Lower leg skin (tissue), 4 donors: ENCODE results near the gene GATA2. TPM values are rescaled to one million over a fixed set of nuclear protein-coding genes. Genes with fewer than 3 reads are reported as not detected.

Source experiments
- DNase-seq, 2 donors: peaks; one replicate each; pipeline ENCODE4 v3.0.0-alpha.2; 2019; ENCODE audit warnings: low spot score in 2 of 2
- H3K4me3 ChIP-seq: fragments of 200-600 bp; sonication (generic); 2 replicates; pipeline ENCODE4 v1.5.1; 2017; ENCODE audit warnings: mild to moderate bottlenecking, low read depth; ENCODE audit not compliant: poor library complexity, severe bottlenecking
- CTCF ChIP-seq, 3 donors: fragments of 450-650 bp; IDR thresholded peaks; one replicate each; pipeline ENCODE4 v1.5.1; 2016; ENCODE audit warnings: antibody characterized with exemption in 3 of 3, mild to moderate bottlenecking in 3 of 3, moderate library complexity in 2 of 3
- POLR2A ChIP-seq, 2 donors: fragments of 450-650 bp; IDR thresholded peaks; one replicate each; pipeline ENCODE4 v1.6.1; 2016 to 2017; ENCODE audit warnings: antibody characterized with exemption in 2 of 2, mild to moderate bottlenecking in 1 of 2, moderate library complexity in 1 of 2
- WGBS, 2 donors: methylation state at CpG; one replicate each; pipeline ENCODE4 v1.1.5; 2018; 5-methylcytosine and 5-hydroxymethylcytosine counted together
- intact Hi-C: fragments of 100-400 bp; cut with DNase I; formaldehyde crosslinking; loops from one replicate; pipeline ENCODE4 v1.15.0; 2023; ENCODE audit warnings: low total_unique reads
- total RNA-seq, 4 donors: library from RNA; depleted of rRNA; stranded (reverse); fragments of >200 nt; gene quantifications; one replicate each; pipeline ENCODE4 v1.1.0, GENCODE V29; 2016

GATA2 gene
- total RNA-seq, 4 donors from 2014 or later: 2.3 to 9.3 (median 6.6) TPM

- intact Hi-C loops: no loop called here
- 0 to 1% methylated on average over 25 to 26 of the region's 26 CpGs for WGBS, 2 donors
- no peak for TF ChIP-seq CTCF (IDR thresholded peaks at IDR 0.05)
- H3K4me3 ChIP-seq: peak overlapping the region; percentile 45
- peak in 1 of 2 donors; percentile 88 for DNase-seq
These were observed 3.4 kb downstream of the GATA2 start for GRCh38 chr3:128489674-128489926.

- no peak for TF ChIP-seq POLR2A (IDR thresholded peaks at IDR 0.05)
- no peak for TF ChIP-seq CTCF (IDR thresholded peaks at IDR 0.05)
- DNase-seq: no peak
- intact Hi-C loops: no loop called here
- 1% methylated on average over 35 to 39 of the region's 71 CpGs for WGBS, 2 donors
- peak overlapping the region; percentile 45 for H3K4me3 ChIP-seq
These were observed 3.9 kb downstream of the GATA2 start for GRCh38 chr3:128488991-128489673.

DNA sequence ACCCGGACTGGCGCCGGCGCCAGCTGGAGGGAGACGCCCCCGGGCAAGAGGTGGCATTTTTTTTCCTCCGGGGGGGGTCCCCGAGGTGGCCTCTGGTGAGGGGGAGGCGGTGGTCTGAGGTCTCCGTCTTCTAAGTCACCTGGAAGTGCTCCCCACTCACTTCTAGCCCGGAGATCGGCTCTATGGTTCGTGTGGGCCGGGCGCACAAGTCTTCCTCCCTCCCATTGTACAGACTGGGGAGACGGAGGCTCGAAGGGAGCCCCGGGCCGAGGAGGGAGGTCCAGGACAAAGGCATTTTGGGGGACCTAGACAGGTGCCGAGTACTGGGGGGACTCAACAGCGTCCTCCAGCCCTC, 4.4 kb downstream of the GATA2 start:
- H3K4me3 ChIP-seq: peak overlapping the region; percentile 45
- intact Hi-C loops: no loop called here
- WGBS, 2 donors: 2 to 7% methylated on average over 7 to 16 of the region's 21 CpGs
- no peak for TF ChIP-seq CTCF (IDR thresholded peaks at IDR 0.05)
- TF ChIP-seq POLR2A (IDR thresholded peaks at IDR 0.05): no peak
- no peak for DNase-seq

DNA sequence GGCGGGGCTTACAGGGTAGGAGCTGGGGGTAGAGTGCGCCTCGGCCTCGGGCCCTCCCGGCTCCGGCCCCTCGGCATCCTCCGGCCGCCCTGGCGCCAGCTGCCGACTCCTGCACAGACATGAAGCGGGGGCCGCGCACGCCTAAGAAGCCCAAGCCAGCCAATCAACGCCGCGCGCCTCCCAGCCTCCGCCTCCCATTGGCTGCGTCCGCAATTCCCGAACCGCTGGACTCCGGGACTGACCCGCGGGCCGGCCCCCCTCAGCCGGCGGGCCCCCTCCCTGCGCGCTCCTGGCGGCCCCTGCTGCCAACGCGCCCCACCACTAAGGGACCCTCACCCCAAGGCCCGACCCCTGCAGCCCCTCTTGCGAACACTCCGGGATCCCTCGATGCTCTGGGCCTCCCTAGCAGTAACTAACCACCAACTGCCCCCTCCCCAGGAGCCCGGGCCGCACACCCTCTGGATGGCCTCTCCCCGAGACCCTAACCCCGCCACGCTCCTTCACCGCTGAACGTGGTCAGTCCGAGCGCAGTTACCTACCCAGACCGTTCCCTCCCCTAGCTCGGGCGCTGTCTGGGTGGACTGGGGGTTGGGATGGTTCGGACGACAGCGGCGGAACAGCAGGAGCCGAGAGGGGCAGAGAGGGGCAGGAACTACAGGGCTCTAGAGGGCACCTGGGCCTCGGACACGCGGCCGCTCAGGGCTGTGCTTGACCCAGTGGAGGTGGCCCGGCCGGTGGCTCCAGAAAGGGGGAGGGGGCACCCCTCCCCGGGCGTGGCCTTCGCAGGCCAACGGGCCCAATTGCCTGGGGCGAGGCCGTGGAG, 5.0 kb downstream of the GATA2 start:
- H3K4me3 ChIP-seq: peak overlapping the region; percentile 45
- TF ChIP-seq POLR2A (IDR thresholded peaks at IDR 0.05) (no peak), CTCF (IDR thresholded peaks at IDR 0.05) (no peak)
- WGBS, 2 donors: 0 to 3% methylated on average over 23 to 48 of the region's 68 CpGs
- DNase-seq: peak; percentile 46 to 95
- intact Hi-C loops: no loop called here

GRCh38 chr3:128487538-128487812, 5.5 kb downstream of the GATA2 start:
- 0 to 1% methylated on average over 15 to 17 of the region's 18 CpGs for WGBS, 2 donors
- no peak for DNase-seq
- peak overlapping the region; percentile 36 for H3K4me3 ChIP-seq
- intact Hi-C loops: no loop called here
- no peak for TF ChIP-seq POLR2A (IDR thresholded peaks at IDR 0.05)
- no peak for TF ChIP-seq CTCF (IDR thresholded peaks at IDR 0.05)
